Esophagus (tissue), 2 donors: Measurements from ENCODE around the gene EMP1. TPM values are rescaled to one million over a fixed set of nuclear protein-coding genes. Genes with fewer than 3 reads are reported as not detected.
A peak's percentile ranks its signal among the peaks of the same experiment; 100 is the strongest.

Experiments
- H3K27ac ChIP-seq, 2 donors: one replicate each; pipeline ENCODE4 v1.5.1; 2013; ENCODE audit warnings: low read depth in 2 of 2, mild to moderate bottlenecking in 2 of 2, inconsistent platforms in 1 of 2, low read length in 1 of 2, moderate library complexity in 1 of 2
- H3K27me3 ChIP-seq, 2 donors: one replicate each; pipeline ENCODE4 v1.6.1; 2013; ENCODE audit warnings: low read length in 2 of 2, control low read depth in 1 of 2, mild to moderate bottlenecking in 1 of 2; ENCODE audit not compliant: insufficient read depth in 2 of 2, control insufficient read depth in 1 of 2
- H3K36me3 ChIP-seq, 2 donors: one replicate each; pipeline ENCODE4 v1.6.1; 2013; ENCODE audit warnings: low read length in 1 of 2; ENCODE audit not compliant: control insufficient read depth in 2 of 2, insufficient read depth in 2 of 2
- H3K4me1 ChIP-seq, 2 donors: one replicate each; pipeline ENCODE4 v1.6.1; 2013; ENCODE audit warnings: low read length in 1 of 2; ENCODE audit not compliant: control insufficient read depth in 2 of 2, insufficient read depth in 2 of 2
- H3K4me3 ChIP-seq, 2 donors: one replicate each; pipeline ENCODE4 v1.5.1; 2013; ENCODE audit warnings: low read length in 2 of 2, mild to moderate bottlenecking in 2 of 2, low read depth in 1 of 2, moderate library complexity in 1 of 2
- H3K9me3 ChIP-seq, 2 donors: one replicate each; pipeline ENCODE4 v1.6.1; 2013; ENCODE audit warnings: mild to moderate bottlenecking in 2 of 2, low read depth in 1 of 2, low read length in 1 of 2, moderate library complexity in 1 of 2; ENCODE audit not compliant: control insufficient read depth in 2 of 2, insufficient read depth in 1 of 2
- WGBS, 2 donors: extraction: QIAGEN DNeasy Blood & Tissue Kit; methylation state at CpG; one replicate each; pipeline ENCODE4 v1.1.7; 2013; 5-methylcytosine and 5-hydroxymethylcytosine counted together
- polyA plus RNA-seq, 2 donors: library from polyadenylated mRNA; stranded (reverse); fragments of 200-250 nt; gene quantifications; one replicate each; pipeline ENCODE4 v1.2.3, GENCODE V29; 2013
- donor health status: healthy with polysubstance abuse.
- donor health status: Bipolar disorder and iron deficiency.

EMP1 gene
- polyA plus RNA-seq, 2 donors = 1,597 to 1,599 TPM

- no peaks in the 10 kb centered on the region for H3K9me3 ChIP-seq
- H3K36me3 ChIP-seq = peaks cover 14 to 16% of the 10 kb centered on the region in 2 donors
- no peaks in the 10 kb centered on the region for H3K27me3 ChIP-seq
- peaks cover 0 to 2% of the 10 kb centered on the region in 2 donors for H3K4me1 ChIP-seq
- 44 to 51% methylated on average over 7 of the region's 7 CpGs for WGBS, 2 donors
- peak overlapping the region; percentile 26 to 64 for H3K27ac ChIP-seq
- no peak overlapping the region for H3K4me3 ChIP-seq
These were observed 14.8 kb downstream of the EMP1 start for GRCh38 chr12:13211191-13211858.

- 47 to 69% methylated on average over 8 of the region's 8 CpGs for WGBS, 2 donors
These were observed 15.5 kb downstream of the EMP1 start for GRCh38 chr12:13211859-13212664.

GRCh38 chr12:13215056-13215455 is 18.5 kb downstream of the EMP1 start:
- H3K4me3 ChIP-seq = no peak overlapping the region
- H3K27ac ChIP-seq = no peak overlapping the region
- WGBS, 2 donors = 92 to 93% methylated on average over 4 of the region's 4 CpGs
- peaks cover 10 to 14% of the 10 kb centered on the region in 2 donors for H3K36me3 ChIP-seq
- H3K4me1 ChIP-seq = no peaks in the 10 kb centered on the region
- no peaks in the 10 kb centered on the region for H3K27me3 ChIP-seq
- no peaks in the 10 kb centered on the region for H3K9me3 ChIP-seq

More at GRCh38 chr12:13211859-13212664, 15.5 kb downstream of the EMP1 start:
- H3K4me3 ChIP-seq = no peak overlapping the region
- H3K9me3 ChIP-seq = no peaks in the 10 kb centered on the region
- H3K36me3 ChIP-seq = peaks cover 14 to 16% of the 10 kb centered on the region in 2 donors
- H3K4me1 ChIP-seq = peaks cover 0 to 2% of the 10 kb centered on the region in 2 donors
- no peaks in the 10 kb centered on the region for H3K27me3 ChIP-seq
- H3K27ac ChIP-seq = peak overlapping the region; percentile 26 to 64

- Histone ChIP-seq H3K27ac (peak overlapping the region in 1 of 2 donors; percentile 22), H3K4me1 (peaks cover 0 to 5% of the 10 kb centered on the region in 2 donors), H3K27me3 (no peaks in the 10 kb centered on the region), H3K36me3 (peaks cover 5 to 7% of the 10 kb centered on the region in 2 donors), H3K4me3 (no peak overlapping the region), H3K9me3 (no peaks in the 10 kb centered on the region)
- WGBS, 2 donors = 93 to 94% methylated on average over 3 of the region's 3 CpGs
These were observed 22.1 kb downstream of the EMP1 start for GRCh38 chr12:13218641-13219040.

GRCh38 chr12:13219320-13219719 is 22.8 kb downstream of the EMP1 start:
- Histone ChIP-seq H3K4me3 (no peak overlapping the region), H3K27ac (no peak overlapping the region), H3K27me3 (no peaks in the 10 kb centered on the region), H3K36me3 (peaks cover 2 to 4% of the 10 kb centered on the region in 2 donors), H3K9me3 (no peaks in the 10 kb centered on the region), H3K4me1 (peaks cover 0 to 5% of the 10 kb centered on the region in 2 donors)
- WGBS, 2 donors = 85 to 90% methylated on average over 3 of the region's 3 CpGs

- 85 to 87% methylated on average over 3 of the region's 3 CpGs for WGBS, 2 donors
- no peaks in the 10 kb centered on the region for H3K36me3 ChIP-seq
These were observed 24.3 kb downstream of the EMP1 start for GRCh38 chr12:13220838-13221237.

GRCh38 chr12:13222076-13222475 is 25.6 kb downstream of the EMP1 start:
- WGBS, 2 donors = 55 to 56% methylated on average over 5 of the region's 5 CpGs
- no peaks in the 10 kb centered on the region for H3K9me3 ChIP-seq
- H3K4me3 ChIP-seq = no peak overlapping the region
- H3K27me3 ChIP-seq = no peaks in the 10 kb centered on the region
- no peaks in the 10 kb centered on the region for H3K36me3 ChIP-seq
- H3K27ac ChIP-seq = peak overlapping the region in 1 of 2 donors; percentile 63
- H3K4me1 ChIP-seq = peaks cover 0 to 5% of the 10 kb centered on the region in 2 donors

More at GRCh38 chr12:13220838-13221237, 24.3 kb downstream of the EMP1 start:
- Histone ChIP-seq H3K4me3 (no peak overlapping the region), H3K27me3 (no peaks in the 10 kb centered on the region), H3K9me3 (no peaks in the 10 kb centered on the region), H3K27ac (no peak overlapping the region), H3K4me1 (peaks cover 0 to 5% of the 10 kb centered on the region in 2 donors)

- no peak overlapping the region for H3K4me3 ChIP-seq
- H3K27ac ChIP-seq = peak overlapping the region in 1 of 2 donors; percentile 24
- H3K27me3 ChIP-seq = no peaks in the 10 kb centered on the region
- WGBS, 2 donors = 55 to 65% methylated on average over 5 of the region's 5 CpGs
- peaks cover 0 to 5% of the 10 kb centered on the region in 2 donors for H3K4me1 ChIP-seq
- H3K9me3 ChIP-seq = no peaks in the 10 kb centered on the region
- H3K36me3 ChIP-seq = no peaks in the 10 kb centered on the region
These were observed 26.8 kb downstream of the EMP1 start for GRCh38 chr12:13223179-13223804.

GRCh38 chr12:13223941-13224340 is 27.4 kb downstream of the EMP1 start:
- H3K36me3 ChIP-seq = no peaks in the 10 kb centered on the region
- no peak overlapping the region for H3K27ac ChIP-seq
- peaks cover 0 to 5% of the 10 kb centered on the region in 2 donors for H3K4me1 ChIP-seq
- WGBS, 2 donors = 54 to 60% methylated on average over 3 of the region's 3 CpGs
- no peak overlapping the region for H3K4me3 ChIP-seq
- H3K27me3 ChIP-seq = no peaks in the 10 kb centered on the region
- H3K9me3 ChIP-seq = no peaks in the 10 kb centered on the region
